ENCODE measurements around the gene C17orf78.
"Not testable (repeated sequence)": the region's sequence is repeated elsewhere in the genome, so short reads cannot be mapped to it uniquely, and the experiment has no call there.

C17orf78 gene

DNA sequence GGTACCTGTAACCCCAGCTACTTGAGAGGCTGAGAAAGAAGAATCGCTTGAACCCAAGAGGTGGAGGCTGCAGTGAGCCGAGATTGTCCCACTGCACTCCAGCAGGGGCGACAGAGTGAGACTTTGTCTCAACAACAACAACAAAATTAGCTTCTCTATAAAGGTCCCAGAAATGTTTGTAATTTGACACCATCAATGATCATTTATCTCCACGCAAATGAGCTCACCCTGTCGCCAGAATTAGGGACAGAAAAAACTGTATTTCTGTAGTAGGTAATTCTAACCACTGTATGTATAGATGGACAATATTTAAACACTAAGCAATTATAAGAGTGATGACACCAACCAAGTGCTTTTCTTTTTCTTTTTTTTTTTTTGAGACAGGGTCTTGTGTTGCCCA, 10.7 kb downstream of the C17orf78 start:
- no peak for DNase-seq (ENCODE audit: low read depth)

DNA sequence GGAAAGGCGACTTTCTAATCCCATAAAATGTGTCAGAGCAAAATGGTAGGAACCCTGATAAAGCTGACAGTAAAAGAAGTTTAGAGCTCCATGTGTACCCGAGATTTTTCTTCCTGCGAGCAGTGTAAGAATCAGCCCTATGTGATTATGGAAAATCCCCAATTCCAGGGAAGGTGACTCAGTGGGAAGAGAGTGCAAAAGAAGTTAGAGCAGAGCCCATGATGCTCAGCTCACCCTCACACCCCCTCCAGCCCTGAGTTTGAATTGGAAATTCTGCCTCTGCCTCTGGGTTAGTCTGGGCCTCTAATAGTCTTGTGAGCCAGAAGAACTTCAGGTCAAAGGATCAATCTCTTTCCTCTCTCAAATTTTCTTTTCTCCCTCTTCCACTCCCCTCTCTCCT, 12.5 kb downstream of the C17orf78 start:
- DNase-seq (ENCODE audit: low read depth) = no peak

DNA sequence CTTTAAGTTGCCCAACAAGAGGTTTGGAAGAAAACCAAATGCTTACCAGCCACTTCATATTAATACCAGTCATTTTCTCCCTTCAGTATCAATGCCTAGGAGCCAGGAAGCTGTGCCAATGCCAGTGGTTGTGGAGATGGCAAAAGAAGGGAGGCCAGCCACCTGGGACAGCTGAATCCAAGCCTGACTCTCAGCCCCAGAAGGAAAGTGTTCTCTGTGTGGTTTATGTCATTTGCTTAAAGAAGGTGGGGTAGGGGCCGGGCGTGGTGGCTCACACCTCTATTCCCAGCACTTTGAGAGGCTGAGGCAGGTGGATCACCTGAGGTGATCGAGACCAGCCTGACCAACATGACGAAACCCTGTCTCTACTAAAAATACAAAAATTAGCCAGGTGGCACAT, 13.4 kb downstream of the C17orf78 start:
- no peak for DNase-seq (ENCODE audit: low read depth)

DNA sequence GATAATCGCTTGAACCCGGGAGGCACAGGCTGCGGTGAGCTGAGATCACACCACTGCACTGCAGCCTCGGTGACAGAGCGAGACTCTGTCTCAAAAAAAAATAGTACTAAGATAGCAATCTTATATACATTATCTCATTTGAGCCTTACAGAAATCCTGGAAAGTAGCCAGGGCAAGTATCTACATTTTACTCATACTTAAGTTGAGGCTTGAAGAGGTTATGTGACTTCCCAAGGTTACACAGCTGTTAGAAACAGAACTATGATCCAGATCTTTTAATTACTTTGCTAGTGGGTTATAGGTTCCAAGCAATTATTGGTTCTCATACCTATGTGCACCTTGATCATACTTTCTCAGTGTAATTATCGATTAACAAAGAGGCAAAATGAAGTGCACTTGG, 15.4 kb downstream of the C17orf78 start:
- no peak for DNase-seq (ENCODE audit: low read depth)

DNA sequence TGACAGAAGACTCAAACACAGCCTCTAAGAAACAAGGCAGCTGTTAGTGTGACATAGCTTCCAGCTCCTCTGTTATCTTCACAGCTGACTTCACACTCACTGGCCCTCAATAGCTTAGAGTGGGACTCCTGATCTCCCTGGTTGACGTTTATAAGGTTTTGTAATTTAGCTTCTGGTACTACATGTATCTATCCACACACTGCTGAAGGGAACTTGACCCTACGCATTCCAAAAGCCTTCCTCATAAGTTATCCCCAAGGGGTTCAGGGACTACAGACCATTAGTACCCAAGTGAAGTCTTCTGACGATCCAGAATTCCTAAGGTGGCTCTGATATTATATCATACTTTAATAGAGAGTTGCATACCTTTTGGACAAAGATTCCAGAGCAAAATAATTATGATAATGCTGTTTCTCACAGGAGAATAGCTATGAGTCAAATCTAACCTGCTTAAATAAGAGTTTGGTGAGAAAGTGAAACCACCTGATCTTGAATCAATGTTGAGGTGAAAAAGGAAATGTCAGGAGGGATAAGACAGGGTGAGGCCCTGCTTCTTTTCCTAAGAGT, 16.3 kb downstream of the C17orf78 start:
- no peak for DNase-seq (ENCODE audit: low read depth)

DNA sequence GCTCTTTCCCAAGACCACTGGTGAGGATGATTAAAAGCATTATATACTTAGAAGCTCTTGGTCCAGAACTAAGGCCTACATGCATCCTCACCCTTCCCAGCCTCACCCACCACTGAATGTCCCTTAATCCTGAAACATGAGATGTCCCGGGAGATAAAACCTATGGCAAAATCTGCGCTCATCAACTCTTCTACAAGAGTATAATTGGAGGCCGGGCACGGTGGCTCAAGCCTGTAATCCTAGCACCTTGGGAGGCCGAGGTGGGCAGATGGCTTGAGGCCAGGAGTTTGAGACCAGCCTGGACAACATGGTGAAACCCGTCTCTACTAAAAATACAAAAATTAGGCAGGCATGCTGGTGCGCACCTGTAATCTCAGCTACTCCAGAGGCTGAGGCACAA, 17.6 kb downstream of the C17orf78 start:
- DNase-seq (ENCODE audit: low read depth) = no peak

DNA sequence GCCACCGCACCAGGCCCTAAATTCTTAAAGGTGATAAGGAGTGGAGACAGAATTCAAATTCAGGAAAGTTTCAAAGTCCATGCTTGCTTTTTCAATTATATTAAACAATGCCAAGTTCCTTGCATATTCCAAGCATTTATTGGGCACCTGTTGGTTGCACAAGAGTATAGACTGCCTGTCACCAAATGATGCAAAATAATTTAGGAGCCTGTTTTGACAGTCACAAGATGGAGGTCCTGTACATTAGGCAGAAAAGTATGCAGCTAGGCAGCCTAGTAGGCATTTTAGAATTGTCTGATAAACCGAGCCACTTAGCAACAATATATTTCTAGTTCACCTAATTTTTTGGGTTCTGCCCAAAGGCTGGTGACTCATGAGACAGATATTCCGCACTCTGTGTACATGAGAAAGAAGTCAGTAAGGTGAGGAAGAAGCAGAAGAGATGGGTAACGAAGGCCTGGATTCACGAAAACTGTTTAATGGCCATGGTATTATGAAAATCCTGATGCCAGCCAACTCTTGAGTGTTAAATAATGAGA, 23.5 kb downstream of the C17orf78 start:
- no peak for DNase-seq (ENCODE audit: low read depth)

DNA sequence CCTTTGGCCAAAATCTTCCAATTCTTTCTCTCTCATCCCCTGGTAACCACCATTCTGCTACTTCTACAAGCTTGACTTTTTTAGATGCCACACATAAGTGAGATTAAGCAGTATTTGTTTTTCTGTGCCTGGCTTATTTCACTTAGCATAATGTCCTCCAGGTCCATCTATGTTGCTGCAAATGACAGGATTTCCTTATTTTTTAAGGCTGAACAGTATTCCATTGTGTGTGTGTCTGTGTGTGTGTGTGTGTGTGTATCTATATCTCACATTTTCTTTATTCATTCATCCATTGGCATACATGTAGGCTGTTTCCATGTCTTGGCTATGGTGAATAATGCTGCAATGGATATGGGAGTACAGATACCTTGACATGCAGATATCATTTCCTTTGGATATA, 24.7 kb downstream of the C17orf78 start:
- DNase-seq (ENCODE audit: low read depth) = no peak

DNA sequence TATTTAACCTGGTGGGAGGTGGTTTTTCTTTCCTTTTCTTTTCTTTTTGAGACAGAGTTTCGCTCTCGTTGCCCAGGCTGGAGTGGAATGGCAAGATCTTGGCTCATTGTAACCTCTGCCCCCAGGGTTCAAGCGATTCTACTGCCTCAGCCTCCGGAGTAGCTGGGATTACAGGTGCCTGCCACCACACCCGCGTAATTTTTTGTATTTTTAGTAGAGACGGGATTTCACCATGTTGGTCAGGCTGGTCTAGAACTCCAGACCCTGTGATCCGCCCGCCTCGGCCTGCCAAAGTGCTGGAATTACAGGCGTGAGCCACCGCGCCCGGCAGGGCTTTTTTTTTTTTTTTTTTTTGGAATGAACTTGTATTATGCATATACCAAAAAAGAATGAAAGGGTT, 29.7 kb downstream of the C17orf78 start:
- not testable (repeated sequence) for DNase-seq (ENCODE audit: low read depth)

DNA sequence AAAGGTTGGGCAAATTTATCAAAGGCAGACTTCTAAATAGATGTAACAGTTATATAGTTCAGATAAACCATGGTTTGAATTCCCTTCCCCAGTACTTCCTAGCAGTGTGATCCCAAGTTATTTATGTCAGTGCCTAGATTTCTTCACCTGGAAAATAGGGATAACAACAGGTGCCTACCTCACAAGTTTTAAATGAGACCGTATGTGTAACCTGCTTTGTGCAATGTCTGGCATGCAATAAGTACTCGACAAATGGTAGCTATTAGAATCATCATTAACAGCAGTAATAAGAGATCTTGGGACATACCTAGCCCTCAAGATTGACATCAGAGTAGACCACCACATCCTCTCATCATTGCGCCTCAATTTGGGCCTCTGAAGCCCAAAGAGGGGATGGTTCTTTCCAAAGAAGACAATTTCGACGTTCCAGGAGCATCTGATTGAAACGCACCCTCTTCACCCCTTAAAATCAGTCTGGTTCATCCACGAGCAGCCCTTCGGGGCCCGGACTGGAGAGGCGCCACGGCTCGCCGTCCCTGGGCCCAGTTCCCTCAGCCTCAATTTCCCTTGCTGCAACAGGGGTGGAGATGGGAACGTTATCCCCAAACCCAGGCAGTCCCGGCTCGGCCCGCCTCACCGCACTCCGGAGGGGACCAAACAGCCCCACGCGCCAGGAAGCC, 30.3 kb downstream of the C17orf78 start:
- no peak for DNase-seq (ENCODE audit: low read depth)

DNA sequence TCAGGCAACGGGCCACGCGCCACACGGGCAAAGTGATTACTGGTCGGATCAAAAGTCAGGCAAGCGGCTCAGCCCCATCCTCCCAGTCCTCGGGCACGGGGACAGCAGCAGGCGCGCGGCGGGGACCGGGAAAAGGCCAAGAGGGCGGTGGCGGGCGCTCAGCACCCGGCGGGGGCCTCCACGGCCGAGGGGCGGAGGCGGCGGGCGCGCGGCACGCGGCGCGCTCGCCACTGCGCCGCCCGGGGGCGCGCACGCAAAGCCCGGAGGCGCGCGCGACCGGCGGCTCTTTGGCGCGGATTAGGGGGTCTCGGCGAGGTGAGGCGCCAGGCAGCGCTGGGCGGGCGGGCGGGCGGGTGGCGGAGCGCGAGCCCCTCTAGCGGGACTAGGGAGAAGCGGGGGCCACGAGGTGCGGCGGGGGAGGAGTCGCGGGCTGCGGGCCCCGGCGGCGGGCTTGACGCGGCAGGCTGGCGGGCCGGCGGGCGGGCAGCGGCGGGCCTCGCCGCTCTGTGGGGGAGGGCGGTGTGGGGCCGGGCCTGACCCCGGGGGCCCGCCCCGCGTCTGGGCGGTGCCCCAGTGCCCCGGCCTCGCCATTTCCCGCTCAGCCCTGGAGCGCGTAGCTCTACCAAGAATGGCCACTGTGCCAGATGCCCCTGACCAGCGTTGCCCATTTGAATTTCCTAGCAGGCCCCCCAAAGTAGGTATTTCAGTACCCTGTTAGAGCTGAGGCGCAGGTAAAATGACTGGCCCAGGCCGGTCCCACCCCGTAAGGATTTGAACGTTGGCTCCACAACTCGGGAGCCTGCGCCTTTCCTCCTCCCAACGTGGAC, 31.1 kb downstream of the C17orf78 start, which contains the start of the genes ACACA and TADA2A:
ACACA (minus strand) TSS at position 202 of the 827 bp plus-strand sequence. CDS start 537 bp downstream, outside the sequence.
TADA2A (plus strand) TSS at position 252 of the 827 bp plus-strand sequence. CDS start 4,480 bp downstream, outside the sequence.
- peak; percentile 70 for DNase-seq (ENCODE audit: low read depth)

DNA sequence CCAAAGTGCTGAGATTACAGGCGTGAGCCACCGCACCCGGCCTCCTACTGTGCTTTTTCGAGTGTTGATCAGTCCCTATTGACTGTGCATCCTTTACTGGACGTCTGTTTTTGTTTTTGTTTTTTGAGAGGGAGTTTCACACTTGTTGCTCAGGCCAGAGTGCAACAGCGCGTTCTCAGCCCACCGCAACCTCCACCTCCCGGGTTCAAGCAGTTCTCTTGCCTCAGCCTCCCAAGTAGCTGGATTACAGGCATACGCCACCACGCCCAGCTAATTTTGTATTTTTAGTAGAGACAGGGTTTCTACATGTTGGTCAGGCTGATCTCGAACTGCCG, 32.3 kb downstream of the C17orf78 start:
- not testable (repeated sequence) for DNase-seq (ENCODE audit: low read depth)

DNA sequence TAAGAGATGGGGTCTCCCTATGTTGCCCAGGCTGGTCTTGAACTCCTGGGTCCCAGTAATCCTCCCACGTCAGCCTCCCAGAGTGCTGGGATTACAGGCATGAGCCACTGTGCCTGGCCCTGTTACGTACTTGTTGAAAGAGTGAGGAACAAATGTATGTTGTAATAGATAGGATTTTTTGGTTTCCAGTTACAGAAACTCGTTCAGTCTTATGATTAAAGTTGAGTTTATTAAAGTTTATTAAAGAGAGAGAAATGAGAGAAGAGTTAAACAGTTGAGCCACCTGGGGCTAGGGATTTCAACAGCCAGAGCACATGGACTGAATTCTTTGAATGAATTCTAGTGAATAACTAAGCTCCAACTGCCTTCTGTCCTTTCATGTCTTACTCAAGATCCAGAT, 34.6 kb downstream of the C17orf78 start:
- no peak for DNase-seq (ENCODE audit: low read depth)

DNA sequence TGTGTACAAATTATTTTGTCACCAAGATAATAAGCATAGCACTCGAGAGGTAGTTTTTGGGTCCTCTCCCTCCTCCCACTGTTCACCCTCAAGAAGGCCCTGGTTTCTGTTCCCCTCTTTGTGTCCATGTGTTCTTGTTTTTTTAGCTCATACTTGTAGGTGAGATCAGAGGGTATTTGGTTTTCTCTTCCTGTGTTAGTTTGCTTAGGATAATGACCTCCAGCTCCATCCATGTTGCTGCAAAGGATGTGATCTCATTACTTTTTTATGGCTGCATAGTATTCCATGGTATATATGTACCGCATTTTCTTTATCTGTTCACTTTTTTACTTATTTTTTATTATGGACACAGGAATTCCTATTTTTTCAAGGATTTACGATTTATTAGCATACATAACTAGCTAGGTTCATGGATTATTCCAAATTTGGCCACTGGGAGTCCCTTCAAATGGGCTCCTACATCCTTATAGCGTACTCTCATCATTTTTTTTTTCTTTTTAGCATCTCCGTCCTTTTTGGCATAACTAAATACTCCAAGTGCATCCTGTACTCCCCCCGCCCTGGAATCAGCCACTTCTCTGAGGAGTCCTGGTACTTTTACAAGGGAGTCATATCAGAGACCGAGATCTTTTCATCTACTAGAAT, 38.2 kb downstream of the C17orf78 start:
- no peak for DNase-seq (ENCODE audit: low read depth)

DNA sequence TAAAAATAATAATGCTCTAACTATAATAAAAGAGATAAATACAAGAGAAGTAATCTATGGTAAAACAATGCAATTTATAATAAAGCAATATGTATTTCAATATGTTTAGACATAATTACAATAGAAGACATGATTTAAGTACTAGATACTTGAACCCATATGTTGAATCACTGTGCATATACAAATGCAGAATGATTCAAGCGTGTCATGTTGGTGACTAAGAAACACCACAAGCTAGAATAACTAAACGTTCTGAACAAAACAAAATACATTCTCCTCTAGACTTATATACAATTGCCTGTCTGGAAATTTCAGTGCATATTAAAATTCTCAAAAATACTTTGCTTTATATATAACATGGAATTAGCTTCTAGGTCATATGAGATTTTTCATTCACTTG, 42.1 kb downstream of the C17orf78 start:
- no peak for DNase-seq (ENCODE audit: low read depth)

DNA sequence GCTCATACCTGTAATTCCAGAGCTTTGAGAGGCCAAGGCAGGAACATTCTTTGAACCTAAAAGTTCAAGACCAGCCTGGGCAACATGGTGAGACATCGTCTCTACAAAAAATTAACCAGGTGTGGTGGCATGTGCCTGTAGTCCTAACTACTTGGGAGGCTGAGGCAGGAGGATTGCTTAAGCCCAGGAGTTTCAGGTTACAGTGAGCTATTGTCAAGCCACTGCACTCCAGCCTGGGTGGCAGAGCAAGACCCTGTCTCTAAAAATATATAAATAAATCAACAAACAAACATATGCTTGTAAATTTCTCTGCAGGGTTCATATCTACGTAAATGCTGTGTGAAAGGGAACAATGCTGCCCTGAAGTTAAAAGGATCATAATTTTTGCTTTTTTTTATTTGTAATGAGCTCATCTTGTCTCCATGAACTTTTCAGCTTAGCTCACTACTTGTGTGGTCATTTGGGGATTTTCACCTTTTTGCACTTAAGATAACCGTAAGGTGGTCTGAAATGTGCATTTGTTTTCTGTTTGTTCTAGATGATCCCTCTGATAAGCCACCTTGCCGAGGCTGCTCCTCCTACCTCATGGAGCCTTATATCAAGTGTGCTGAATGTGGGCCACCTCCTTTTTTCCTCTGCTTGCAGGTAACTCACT, 47.3 kb downstream of the C17orf78 start:
- no peak for DNase-seq (ENCODE audit: low read depth)

DNA sequence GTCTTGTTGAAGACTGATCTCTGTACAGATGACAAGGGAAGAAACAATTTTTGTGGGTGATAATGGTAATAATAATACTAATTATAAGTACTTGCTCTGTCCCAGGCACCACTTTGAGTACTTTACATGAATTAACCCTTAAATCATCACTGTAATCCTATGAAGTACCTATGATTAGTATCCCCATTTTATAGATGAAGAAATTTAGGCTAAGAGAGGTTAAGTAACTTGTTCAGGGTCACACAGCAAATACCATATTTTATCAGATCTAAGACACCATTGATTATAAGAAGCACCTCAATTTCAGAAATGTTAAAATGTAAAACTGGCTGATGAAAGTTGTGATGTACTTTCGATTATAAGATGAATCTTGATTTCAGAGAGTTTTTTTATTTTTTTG, 49.5 kb downstream of the C17orf78 start:
- no peak for DNase-seq (ENCODE audit: low read depth)

DNA sequence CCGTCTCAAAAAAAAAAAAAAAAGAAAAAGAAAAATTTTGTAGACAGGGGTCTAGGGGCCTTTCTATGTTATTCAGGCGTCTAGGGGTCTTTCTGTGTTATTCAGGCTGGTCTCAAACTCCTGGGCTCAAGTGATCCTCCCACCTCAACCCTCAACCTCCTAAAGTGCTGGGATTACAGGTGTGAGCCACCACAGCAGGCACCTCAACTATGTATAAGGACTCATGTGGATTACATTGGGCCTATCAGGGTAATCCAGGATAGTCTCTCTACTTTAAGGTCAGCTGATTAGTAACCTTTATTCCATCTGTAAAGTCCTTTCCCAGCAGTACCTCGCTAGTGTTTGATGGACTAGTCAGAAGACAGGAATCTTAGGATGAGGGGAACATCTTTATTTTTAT, 53.3 kb downstream of the C17orf78 start:
- DNase-seq (ENCODE audit: low read depth) = no peak

DNA sequence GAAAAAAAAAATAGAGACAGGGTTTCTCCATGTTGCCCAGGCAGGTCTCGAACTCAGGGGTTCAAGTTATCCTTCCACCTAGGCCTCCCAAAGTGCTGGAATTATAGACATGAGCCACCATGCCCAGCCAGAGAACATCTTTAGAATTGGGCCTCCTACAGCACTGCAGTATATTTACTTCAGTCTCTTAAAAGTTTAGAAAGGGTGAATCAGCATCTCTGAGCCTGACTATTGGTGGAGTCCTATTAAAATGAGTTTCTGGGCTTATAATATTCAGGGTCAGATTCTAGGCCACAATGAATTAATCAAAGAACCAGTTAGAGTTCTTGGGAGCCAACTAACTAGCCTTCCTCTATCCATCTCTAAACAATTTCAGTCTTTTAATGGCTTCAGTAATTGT, 53.7 kb downstream of the C17orf78 start:
- no peak for DNase-seq (ENCODE audit: low read depth)

DNA sequence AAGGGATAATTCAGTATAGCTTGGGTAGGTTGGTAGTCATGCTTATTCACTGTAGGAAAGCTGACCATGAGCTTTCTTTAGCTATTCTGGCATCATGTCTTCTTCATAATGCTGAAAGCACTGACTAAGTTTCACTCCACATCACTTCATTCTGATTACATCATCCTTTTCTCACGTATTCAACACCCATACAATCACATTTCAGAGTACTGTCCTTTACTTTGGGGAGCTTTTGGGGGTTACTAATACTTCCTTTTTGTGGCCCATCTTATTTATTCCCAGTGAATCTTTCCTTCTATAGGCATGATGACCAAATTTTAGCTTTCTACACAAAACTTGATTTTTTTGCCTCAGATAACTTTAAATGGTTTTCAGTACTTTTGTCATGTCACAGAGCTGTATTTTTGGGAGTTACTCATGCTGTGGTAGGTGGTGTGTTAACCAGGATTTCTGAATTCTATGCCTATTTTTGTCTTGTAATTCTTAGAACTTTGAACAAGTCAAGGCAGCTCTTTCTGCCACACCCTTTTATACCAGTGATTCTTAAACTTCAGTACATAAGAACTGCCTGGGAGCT, 54.4 kb downstream of the C17orf78 start:
- DNase-seq (ENCODE audit: low read depth) = no peak

DNA sequence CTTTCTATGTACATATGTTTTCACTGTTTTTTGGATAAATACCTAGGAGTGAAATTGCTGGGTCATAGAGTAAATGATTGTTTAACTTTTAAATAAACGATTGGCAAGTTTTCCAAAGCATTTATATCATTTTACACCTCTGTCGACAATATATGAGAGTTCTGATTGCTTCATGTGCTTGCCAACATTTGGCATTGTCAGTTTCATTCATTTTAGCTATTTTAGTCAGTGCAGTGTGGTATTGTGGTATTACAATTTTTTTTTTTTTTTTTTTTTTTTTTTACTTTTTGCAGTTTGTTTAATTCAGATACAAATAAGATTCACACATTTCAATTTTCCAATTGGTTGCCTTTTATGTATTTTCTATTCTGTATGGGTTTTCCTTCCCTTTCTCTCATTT, 56.9 kb downstream of the C17orf78 start:
- DNase-seq (ENCODE audit: low read depth) = no peak

DNA sequence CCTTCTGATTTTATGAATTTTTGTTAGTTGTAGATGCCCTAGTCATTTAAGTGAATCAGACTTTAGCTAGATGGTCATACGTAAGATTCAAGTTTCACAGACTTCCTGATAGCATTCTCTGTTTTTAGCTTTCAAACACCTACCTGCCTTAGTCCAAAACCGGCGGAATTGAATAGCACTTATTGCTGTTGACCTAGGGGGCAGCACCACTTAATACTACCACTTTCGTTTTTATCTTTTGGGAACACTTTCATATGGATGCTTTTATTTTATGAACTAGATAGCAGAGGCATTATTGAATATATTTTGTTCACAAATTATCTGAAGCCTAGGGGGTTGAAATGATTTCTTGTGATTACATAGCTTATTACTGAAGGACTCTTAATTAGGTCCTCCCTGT, 62.4 kb downstream of the C17orf78 start:
- no peak for DNase-seq (ENCODE audit: low read depth)
